Measurements from ENCODE around the gene CEP97.
"Not testable (repeated sequence)": the region's sequence is repeated elsewhere in the genome, so short reads cannot be mapped to it uniquely, and the experiment has no call there.

The CEP97 gene

GRCh38 chr3:101724329-101725193, at the start of gene CEP97:
Gene CEP97, plus strand, starts transcription at chr3:101724614. Its CDS starts 63 bp downstream, at chr3:101724677.
- DNase-seq (ENCODE audit: low spot score), result peak; percentile 84

- DNase-seq (ENCODE audit: low spot score), result no peak
These were observed 48.7 kb upstream of the CEP97 start for GRCh38 chr3:101675709-101676215.

- DNase-seq (ENCODE audit: low spot score), result peak; percentile 96
These were observed 48.1 kb upstream of the CEP97 start for GRCh38 chr3:101676216-101676764.

GRCh38 chr3:101676765-101677435, 47.5 kb upstream of the CEP97 start, which contains the start of gene ZBTB11:
Gene ZBTB11, minus strand, starts transcription at chr3:101677132. Its CDS starts 218 bp downstream, at chr3:101676914.
- DNase-seq (ENCODE audit: low spot score), result peak; percentile 100

GRCh38 chr3:101677436-101678286, 46.8 kb upstream of the CEP97 start:
- no peak for DNase-seq (ENCODE audit: low spot score)

- DNase-seq (ENCODE audit: low spot score), result not testable (repeated sequence)
These were observed 45.6 kb upstream of the CEP97 start for GRCh38 chr3:101678837-101679236.

- no peak for DNase-seq (ENCODE audit: low spot score)
These were observed 43.9 kb upstream of the CEP97 start for GRCh38 chr3:101680466-101680865.

GRCh38 chr3:101685050-101685400, 39.4 kb upstream of the CEP97 start:
- no peak for DNase-seq (ENCODE audit: low spot score)

GRCh38 chr3:101685870-101686307, 38.5 kb upstream of the CEP97 start:
- no peak for DNase-seq (ENCODE audit: low spot score)

GRCh38 chr3:101687142-101687931, 37.1 kb upstream of the CEP97 start:
- no peak for DNase-seq (ENCODE audit: low spot score)

GRCh38 chr3:101689286-101689685, 35.1 kb upstream of the CEP97 start:
- no peak for DNase-seq (ENCODE audit: low spot score)

GRCh38 chr3:101690972-101691371, 33.4 kb upstream of the CEP97 start:
- no peak for DNase-seq (ENCODE audit: low spot score)

GRCh38 chr3:101691685-101692671, 32.4 kb upstream of the CEP97 start:
- DNase-seq (ENCODE audit: low spot score), result not testable (repeated sequence)

GRCh38 chr3:101693540-101693939, 30.9 kb upstream of the CEP97 start:
- peak; percentile 41 for DNase-seq (ENCODE audit: low spot score)

- not testable (repeated sequence) for DNase-seq (ENCODE audit: low spot score)
These were observed 29.6 kb upstream of the CEP97 start for GRCh38 chr3:101694836-101695235.

- peak; percentile 75 for DNase-seq (ENCODE audit: low spot score)
These were observed 28.5 kb upstream of the CEP97 start for GRCh38 chr3:101695779-101696372.

GRCh38 chr3:101701696-101702634, 22.4 kb upstream of the CEP97 start:
- no peak for DNase-seq (ENCODE audit: low spot score)

GRCh38 chr3:101702726-101703125, 21.7 kb upstream of the CEP97 start:
- no peak for DNase-seq (ENCODE audit: low spot score)
